ENCODE measurements around the gene PRXL2B.

DNA sequence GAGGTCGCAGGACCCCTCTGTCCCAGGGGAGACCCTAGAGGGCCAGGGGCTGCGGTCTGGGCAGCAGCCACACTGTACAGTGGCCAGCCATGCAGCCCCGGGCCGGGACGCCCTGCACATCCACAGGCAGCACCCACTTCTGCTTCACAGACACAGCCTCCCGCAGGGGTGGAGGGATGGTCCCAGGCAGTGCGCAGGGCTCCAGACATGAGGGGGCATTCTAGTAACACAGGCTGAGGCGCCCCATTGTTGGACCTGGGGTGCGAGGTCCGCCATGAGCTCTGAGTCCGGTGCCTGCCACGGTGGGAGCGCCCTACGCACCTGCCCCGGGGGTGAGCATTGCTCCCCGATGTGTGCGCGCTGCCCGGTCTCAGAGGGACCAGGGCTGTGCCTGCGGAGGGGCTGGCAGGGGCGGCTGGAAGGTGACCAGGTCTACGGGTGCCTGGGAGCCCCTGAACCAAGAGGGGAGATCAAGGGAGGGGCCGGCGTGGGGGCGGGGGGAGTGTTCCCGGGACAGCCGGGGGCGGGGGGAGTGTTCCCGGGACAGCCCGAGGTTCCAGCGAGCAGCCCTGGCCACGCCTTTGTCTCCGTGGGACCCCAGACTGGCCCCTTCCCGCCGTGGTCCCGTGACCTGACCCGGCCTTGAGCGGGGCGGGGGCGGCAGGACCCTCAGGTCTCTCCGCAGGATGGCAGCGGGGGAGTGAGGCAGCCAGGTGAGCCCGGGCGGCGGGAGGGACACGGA is 41.8 kb downstream of the PRXL2B start:
- TF ChIP-seq, protein P1, sequence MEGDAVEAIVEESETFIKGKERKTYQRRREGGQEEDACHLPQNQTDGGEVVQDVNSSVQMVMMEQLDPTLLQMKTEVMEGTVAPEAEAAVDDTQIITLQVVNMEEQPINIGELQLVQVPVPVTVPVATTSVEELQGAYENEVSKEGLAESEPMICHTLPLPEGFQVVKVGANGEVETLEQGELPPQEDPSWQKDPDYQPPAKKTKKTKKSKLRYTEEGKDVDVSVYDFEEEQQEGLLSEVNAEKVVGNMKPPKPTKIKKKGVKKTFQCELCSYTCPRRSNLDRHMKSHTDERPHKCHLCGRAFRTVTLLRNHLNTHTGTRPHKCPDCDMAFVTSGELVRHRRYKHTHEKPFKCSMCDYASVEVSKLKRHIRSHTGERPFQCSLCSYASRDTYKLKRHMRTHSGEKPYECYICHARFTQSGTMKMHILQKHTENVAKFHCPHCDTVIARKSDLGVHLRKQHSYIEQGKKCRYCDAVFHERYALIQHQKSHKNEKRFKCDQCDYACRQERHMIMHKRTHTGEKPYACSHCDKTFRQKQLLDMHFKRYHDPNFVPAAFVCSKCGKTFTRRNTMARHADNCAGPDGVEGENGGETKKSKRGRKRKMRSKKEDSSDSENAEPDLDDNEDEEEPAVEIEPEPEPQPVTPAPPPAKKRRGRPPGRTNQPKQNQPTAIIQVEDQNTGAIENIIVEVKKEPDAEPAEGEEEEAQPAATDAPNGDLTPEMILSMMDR (IDR thresholded peaks at IDR 0.05; ENCODE audit: low read depth, low read length) = no peak
- TF ChIP-seq POLR2A (IDR thresholded peaks at IDR 0.05; ENCODE audit: extremely low read depth, insufficient read length) (no peak), MYC (IDR thresholded peaks at IDR 0.05; ENCODE audit: low read depth, low read length) (no peak)
